DMS153 (cell line): Measurements from ENCODE around the gene SFXN5.
"Not testable (repeated sequence)": the region's sequence is repeated elsewhere in the genome, so short reads cannot be mapped to it uniquely, and the experiment has no call there.

Experiments used
- DNase-seq: peaks from one replicate; lab custom pipeline; 2025; lab: John Stamatoyannopoulos, UW

Gene SFXN5, protein sequence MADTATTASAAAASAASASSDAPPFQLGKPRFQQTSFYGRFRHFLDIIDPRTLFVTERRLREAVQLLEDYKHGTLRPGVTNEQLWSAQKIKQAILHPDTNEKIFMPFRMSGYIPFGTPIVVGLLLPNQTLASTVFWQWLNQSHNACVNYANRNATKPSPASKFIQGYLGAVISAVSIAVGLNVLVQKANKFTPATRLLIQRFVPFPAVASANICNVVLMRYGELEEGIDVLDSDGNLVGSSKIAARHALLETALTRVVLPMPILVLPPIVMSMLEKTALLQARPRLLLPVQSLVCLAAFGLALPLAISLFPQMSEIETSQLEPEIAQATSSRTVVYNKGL

DNA sequence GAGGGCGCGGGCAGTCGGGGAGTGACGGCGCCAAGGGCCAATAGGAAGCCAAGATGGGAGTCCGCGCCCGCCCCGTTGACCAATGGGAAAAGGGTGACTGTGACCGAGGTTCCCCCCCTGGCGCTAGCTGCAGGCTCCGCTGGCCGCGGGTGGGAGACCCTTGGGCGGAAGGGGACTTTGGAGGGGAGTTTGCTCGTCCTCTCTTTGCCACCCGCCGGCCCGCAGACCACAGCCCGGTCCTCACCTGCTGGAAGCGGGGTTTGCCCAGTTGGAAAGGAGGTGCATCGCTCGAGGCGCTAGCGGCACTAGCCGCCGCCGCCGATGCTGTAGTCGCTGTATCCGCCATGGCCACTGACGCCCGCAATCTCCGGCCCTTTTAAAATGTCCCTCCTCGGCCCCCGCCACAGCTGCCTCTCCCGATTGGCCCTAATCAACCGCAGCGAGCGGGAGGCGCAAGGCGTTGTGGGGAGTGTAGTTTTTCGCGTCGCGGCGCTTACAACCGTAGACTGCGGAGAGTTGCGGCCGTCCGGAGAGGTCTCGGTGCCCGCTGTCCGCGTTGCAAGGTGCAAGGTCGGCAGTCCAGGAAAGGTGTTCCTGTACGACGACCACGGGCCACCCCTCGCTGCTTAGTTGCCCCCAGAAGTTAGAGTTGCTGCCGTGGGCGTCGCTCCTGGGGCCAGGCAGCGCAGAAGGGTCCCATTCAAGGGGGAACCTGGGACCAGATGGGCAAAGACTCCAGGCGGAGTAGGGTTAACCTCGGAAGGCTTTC lies at the start of gene SFXN5:
SFXN5 (minus strand) TSS at position 353 of the 769 bp plus-strand sequence; CDS start at position 346, 7 bp downstream.
- DNase-seq = peak; percentile 89

DNA sequence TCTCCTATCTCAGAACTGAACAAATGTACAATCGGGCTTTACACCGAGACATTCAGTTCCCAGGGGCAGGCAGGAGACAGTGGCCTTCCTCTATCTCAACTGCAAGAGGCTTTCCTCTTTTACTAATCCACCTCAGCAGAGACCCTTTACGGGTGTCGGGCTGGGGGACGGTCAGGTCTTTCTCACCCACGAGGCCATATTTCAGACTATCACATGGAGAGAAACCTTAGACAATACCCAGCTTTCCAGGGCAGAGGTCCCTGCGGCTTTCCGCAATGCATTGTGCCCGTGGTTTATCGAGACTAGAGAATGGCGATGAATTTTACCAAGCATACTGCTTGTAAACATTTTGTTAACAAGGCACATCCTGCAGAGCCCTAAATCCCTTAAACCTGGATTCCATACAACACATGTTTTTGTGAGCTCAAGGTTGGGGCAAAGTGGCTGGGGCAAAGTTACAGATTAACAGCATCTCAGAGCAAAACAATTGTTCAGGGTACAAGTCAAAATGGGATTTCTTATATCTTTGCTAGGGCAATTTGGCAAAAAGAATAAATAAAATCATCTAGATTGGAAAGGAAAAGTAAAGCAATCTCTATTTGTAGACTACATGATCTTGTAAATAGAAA lies 48.2 kb upstream of the SFXN5 start:
- not testable (repeated sequence) for DNase-seq

DNA sequence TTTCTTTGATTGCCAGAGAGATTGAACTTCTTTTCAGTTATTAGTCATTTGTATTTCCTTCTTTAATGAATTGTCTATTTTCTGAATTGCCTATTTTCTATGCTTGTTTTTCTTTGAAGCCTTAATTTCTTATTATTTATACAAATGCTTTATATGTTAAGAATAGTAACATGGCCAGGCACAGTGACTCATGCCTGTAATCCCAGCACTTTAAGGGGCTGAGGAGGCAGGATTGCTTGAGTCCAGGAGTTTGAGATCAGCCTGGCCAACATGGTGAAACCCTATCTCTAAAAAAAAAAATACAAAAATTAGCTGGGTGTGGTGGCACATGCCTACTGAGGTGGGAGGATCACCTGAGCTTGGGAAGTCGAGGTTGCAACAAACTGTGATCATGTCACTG lies 45.9 kb upstream of the SFXN5 start:
- no peak for DNase-seq

DNA sequence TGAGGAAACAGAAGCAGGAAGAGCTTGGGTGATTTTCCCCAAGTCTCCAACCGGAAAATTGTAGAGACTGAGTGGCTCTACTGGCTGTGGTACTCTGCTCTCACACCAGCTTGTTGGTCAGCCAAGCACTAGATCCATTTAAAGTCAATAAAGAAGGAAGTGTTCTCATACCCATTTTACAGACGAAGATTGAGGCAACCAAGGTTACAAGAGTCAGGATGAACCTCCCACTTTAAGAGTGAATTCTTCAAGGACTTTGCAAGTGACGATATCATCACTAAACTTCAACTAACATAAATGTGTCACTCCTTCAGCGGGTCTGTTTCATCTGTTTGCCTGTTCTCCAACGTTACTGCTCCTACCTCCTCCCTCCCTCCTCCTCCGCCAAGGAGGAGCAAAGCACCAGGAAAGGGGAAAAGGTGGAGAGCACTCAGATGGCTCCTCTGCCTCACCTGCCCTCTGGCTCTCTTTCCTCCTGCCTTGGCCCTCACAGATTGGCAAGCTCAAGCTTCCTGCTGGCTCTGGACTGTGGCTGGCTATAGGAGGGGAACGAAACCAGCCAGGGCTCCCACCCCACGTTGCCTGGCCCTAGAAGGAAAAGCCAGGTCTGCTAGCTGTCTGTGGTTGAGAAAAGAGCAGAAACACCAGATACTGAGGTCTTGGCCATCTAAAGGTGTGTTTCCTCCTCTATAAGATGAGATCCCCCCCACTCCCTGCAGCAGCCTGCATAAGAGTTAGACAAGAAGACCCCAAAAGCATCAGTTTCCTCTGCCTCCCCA lies 44.9 kb upstream of the SFXN5 start:
- no peak for DNase-seq

DNA sequence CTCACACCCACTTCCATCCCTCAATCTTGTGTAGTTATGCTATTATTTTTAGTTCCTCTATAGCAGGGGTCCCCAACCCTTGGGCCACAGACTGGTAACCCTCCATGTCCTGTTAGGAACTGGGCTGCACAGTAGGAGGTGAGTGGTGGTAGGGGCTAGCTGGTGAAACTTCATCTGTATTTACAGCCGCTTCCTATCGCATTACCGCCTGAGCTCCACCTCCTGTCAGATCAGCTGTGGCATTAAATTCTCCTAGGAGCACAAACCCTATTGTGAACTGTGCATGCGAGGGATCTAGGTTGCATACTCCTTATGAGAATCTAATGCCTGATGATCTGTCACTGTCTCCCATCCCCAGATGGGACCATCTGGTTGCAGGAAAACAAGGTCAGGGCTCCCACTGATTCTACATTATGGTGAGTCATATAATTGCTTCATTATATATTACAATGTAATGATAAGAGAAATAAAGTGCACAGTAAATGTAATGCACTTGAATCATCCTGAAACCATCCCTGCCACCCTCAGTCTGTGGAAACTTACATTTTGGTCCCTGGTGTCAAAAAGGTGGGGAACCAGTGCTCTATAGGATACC lies 42.9 kb upstream of the SFXN5 start:
- DNase-seq = no peak

DNA sequence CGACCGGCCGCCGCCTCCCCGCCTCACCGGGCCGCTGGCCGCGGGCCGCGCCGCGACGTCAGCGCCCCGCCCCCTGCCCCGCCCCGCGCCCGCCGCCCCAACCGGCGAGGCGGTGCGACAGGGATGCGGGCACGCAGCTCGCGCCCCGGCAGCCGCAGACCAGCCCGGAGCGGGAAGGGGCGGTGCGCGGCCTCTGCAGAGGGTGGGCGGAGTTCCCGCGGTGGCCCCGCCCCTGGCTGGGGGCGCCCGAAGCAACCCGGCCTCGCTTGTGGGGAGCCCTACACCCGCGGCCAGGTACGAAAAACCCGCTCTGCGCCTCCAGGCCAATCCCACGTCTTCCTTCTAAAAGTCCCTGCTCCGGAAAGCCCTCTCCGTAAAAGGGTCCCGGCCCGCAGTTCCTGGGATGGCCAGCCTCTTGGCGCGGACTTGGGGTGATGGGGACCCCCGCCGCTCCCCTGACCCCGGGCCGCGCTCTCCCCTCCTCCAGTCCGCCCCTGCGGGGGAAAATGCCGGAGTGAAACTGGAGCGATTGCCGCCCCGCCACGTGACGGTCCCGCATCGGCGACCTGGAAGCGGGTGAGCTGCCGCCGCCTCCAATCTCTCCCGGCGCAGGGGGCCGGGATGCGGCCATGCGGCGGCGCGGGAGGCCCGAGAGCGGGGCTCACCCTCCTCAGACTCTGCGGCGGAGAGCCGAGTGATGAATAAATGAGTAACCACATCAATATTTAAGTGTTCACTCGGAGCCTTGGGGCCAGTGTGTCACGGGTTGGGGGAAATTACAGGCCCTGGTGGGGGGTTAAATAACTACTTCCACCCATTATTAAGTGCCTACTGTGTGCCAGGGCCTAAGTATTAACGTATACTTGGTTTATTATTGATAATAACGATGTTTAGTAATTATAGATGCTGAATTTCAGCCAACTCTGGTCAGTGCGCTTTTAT lies 41.7 kb upstream of the SFXN5 start, which contains the start of gene RAB11FIP5:
RAB11FIP5 (minus strand) TSS at position 36 of the 942 bp plus-strand sequence. CDS start 171 bp downstream, outside the sequence.
- peak; percentile 18 for DNase-seq

DNA sequence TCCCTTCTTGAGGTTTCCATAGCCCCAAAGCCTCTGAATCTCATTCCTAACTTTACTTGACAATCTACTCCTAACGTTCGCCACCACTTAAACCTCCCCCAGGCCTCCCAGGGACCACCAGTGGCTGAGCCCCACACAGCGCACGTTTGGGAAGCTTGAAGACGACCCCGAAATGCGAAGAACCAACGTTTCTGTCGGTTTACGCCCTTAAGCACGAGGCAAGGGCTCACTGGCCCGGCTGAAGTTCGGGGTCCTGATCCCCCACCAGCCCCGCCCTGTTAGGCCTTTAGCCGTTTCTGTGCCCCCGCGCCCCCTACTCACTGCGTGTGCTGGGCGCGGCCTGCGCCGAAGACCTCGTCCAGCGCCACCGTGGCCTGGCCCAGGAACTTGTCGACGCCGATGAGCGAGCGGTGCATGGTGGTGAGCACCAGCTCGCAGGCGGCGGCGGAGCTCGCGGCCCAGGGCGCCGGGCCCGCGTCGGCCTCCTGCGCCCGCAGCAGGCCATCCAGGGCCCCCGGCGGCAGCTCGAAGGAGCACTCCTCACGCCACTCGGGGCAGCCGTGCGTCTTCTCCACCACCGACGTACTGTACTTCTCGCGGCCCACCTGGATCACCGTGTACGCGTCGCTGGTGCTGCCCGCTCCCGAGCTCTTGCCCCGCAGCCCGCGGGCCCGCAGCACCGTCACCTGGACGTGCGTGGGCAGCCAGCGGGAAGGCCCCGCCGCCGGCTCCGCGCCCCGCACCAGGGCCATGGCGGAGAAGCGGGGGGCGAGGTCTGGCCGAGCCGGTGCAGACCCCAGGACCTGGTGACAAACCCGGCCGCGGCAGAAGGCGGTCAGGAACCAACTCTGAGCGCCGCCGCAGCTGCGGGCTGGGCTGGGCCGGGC lies 40.8 kb upstream of the SFXN5 start:
- no peak for DNase-seq

DNA sequence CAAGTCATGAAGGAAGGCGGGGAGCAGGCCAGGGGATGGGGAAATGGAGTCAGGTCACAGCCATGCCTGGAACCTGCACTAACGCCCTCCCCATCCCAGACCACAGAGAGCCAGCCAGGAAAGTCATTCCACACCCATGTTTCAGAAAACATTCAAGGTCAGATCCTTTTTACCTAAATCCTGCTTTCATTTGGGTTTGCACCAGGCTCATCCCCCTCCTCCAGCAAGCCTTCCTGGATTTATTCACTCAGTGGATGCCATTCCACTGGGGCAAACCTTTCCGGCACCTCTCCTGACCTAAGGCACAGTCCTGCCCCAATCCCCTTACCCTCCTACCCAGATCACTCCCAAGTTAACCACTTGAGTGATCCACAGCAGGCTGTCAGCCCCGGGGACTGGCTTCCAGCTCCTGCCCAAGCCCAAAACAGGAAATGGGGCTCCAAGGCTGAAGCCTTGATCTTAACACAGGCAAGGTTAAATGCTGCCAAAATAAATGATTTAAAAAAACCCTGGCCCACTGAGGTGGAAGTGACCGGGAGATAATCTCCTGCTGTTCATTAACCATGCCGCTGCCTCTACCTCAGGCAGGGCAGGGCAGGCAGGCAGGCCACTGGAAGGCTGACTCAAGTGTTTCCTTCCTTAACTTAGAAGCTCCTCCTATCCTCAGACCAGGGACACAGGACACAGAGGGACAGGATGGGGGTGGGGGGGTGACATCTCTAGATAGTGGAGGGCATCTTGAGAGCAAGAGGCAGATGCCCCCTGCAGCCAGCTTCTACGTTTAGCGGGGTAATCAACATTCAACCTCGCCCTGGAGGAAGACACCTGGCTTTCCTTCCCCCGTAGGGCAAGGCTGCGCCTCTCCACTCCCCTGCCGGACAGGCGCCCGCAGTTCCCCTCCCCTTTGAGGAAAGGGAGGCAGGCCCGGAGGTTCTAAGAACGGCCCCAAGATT lies 39.8 kb upstream of the SFXN5 start:
- DNase-seq = no peak

DNA sequence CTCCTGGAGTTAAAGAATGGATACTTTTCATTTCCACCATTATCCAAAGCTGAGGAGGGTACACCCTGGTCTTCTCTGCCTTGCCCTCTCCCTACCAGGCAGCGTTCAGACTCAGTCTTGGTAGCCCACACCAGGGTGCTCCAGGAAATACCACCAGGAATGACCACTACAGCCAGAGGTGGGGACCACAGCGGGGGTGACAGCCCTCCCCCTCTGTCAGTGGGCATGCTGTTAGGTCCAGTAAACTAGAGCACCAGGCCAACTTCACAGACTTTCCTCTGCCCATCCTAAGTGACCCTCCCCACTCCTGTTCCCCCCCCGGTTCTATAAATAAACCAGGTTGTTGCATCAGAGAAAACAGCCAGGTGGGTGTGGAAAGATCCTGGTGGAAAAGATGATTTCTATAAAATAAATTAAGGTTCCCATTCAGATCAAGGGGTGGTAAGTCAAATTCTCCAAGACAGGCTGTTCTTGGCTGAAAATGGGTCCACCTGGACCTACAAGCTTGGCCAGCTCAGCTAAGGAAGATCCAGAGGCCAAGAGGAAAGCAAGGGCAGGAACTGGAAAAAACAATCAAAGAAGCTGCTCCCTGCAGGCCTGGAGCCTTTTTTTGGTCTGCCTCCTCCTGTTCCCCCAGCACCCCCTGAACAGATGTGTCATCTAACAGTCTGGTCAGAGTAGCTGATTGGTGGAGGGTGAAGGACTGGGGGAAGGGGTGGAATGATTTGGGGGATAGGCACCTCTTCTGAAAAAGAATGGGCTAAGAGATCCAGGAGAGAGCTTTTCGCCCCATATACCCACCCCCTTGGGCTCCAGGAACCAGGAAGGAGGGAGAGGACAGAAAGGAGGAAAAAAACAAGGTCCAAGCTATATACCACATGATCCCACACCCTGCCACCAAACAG lies 38.9 kb upstream of the SFXN5 start:
- no peak for DNase-seq

DNA sequence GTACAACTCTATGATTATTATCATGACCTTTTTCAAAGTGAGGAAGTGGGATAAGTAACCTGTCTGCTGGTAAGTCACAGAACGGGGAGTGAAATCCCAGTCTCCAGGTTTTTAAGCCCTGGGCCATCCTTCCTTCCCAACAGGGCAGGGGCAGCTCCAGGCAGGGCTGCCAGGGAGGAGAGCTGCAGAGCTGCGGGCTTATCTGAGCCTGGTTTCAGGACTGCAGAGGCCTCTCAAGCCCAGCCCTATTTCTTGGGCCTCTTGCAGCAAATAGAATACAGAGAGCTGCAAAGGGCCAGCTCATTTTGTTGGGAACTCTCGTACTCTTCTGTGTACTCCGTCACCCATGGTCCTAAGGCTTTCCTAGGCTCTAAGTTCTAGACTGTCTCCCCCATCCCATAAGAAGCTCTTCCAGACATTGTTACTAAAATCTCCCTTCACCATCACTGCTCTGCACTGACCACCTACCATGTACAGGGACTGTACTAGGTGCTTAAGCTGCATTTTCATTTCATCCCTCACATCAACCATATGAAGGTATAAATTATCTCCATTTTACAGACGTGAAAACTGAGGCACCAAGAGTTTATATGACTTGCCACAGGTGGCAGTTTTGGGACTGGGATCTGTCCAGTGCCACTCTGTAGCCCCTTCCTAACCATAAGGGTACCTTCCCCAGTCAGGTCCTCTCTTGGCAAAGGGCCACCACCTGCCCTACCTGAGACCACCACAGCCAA lies 38.1 kb upstream of the SFXN5 start:
- no peak for DNase-seq

DNA sequence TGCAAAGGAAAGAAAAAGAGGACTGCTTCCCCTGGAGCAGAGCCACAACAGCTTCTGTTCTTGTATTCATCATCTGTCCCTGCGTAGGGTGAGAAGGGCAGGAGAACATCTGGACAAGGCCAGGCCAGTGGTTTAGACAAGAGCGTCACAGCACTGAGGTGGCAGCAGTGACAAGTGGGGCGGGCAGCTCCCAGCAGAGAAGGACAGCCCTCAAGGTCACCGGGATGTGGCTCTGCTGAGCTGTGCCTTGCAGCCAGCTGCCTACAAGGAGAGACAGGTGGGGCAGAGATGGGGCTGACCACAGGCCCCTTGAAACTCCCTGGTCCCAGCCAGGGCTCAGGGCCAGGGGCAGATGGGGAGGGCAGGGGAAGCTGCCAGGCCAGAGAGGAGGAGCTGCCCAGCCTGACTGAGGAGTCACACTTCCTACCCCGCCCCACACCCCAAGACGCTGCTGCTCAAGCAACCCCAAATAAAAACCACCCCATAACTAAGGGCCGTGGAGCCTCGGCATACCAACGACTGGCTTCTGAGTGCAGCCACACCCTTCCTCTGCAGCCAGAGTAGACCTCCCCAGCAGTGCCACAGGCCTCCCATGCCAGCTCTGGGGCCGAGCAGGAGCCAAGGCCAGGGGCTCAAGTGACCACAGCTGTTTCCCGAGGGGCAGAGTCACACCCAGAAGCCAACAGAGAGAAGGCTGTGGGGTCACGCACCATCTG lies 35.9 kb upstream of the SFXN5 start:
- no peak for DNase-seq

DNA sequence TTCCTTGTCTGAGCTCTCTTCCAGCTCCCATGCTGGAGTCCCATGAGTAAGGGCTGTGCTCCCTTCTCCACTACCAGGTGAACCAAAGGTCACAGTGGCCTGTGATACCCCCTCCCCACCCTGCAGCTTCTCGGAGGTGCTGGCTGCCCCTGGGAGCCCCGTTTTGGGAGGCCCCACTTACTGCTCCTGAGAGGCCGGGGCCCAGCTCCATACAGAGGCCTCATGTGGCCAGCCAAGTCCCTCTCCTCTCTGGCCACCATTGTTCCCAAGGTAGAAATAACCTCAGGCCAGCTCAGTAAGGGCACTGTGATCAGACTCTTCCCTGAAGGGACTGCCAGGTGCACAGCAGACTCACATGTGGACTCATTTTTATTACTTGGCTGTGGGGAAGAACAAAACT lies 35.3 kb upstream of the SFXN5 start:
- DNase-seq = no peak

DNA sequence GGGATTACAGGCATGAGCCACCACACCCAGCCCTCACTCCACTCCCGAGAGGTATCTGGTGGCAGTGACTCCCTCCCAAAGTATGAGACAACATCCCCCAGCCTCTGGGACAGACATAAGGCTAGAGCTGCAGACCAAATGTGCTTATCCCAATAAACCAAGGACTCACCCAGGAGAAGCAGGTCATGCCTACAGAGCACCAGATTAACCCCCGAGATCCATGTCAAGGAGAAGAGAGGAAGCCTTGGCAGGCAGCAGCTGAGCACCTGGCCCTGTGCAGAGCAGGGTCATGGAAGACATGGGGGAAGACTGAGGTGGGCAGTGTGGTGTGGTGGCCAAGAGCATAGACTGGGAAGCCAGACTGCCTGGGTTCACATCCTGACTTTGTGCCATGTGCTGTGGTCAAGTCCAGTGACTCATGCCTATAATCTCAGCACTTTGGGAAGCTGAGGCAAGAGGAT lies 34.0 kb upstream of the SFXN5 start:
- no peak for DNase-seq

DNA sequence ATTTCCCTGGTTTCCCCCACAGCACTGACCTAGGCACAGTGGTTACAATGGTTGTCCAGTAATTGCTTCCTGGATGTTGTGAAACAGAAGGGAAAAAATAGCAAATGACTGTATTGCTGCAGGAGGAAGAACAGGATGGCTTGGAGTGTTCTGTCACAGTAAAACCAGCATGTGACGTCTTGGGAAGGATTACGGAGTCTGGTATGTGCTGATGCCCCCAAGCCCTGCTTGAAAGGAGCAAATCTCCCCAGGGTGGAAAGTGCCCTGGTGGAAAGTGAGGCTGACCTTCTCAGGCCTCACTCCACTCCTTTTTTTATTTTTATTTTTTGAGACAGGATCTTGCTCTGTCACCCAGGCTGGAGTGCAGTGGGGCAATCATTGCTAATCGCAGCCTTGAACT lies 33.4 kb upstream of the SFXN5 start:
- DNase-seq = no peak

DNA sequence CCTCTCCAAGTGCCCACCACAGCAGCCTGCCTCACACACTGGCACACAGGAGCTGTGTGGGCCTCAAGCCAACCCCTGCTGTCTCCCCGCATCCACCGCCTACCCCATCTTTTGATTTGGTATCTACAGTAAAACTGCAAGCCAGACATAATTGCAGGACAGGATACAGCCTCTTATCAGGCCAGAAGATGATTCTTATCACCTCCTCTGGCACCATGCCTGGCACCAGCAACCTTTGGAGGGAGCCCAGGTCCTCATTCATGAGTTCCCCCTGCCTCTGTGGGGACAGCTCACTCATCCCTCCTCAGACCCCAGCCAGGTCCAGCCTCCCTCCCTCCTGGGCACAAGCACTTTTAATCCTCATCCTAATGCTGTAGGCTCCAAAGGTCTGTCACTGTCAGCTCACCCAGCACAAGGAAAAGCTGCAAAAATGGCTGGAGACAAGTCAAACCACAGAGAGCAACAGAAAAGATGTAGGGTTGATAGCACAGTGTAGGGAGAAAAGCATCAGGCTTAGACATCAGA lies 31.6 kb upstream of the SFXN5 start:
- peak; percentile 34 for DNase-seq
